OCI-LY7 (cell line): ENCODE data around the gene SINHCAF.
"Not testable (repeated sequence)": the region's sequence is repeated elsewhere in the genome, so short reads cannot be mapped to it uniquely, and the experiment has no call there.

Experiments used
- CTCF ChIP-seq: fragments of 200-600 bp; sonication (generic); conservative IDR thresholded peaks from 2 replicates; pipeline ENCODE4 v1.5.1; 2014; ENCODE audit warnings: mild to moderate bottlenecking, antibody characterized with exemption, low read length, moderate library complexity, mixed read lengths
- EZH2phosphoT487 ChIP-seq: fragments of 200-600 bp; sonication (generic); IDR thresholded peaks from 2 replicates; pipeline ENCODE4 v1.6.1; 2018; ENCODE audit warnings: low read depth, borderline replicate concordance, mild to moderate bottlenecking, mixed run types, antibody characterized with exemption, low read length, moderate library complexity, mixed read lengths

GRCh38 chr12:31375422-31375821, 49.5 kb upstream of the SINHCAF start:
- not testable (repeated sequence) for TF ChIP-seq CTCF, EZH2phosphoT487
